Astrocyte of the cerebellum (primary cell): Measurements from ENCODE around the gene DAP3.
"Not testable (repeated sequence)": the region's sequence is repeated elsewhere in the genome, so short reads cannot be mapped to it uniquely, and the experiment has no call there.

ENCODE experiments used
- DNase-seq: peaks from one replicate; pipeline ENCODE4 v3.0.0-alpha.2; 2011; ENCODE audit warnings: low read depth
- H3K4me3 ChIP-seq: 2 replicates; pipeline ENCODE4 v1.5.1; 2011; ENCODE audit warnings: mild to moderate bottlenecking, low read depth, low read length, moderate library complexity
- in situ Hi-C: cut with HindIII; loops from 2 replicates; pipeline ENCODE4 v1.10.0; 2017; ENCODE audit warnings: low sequenced_read_pairs
- TF ChIP-seq, protein P1 (sequence below): IDR thresholded peaks from 2 replicates; pipeline ENCODE4 v1.5.1; 2012; ENCODE audit warnings: low read length, low read depth, moderate library complexity, mild to moderate bottlenecking; ENCODE audit errors: missing control alignments

The DAP3 gene

DNA sequence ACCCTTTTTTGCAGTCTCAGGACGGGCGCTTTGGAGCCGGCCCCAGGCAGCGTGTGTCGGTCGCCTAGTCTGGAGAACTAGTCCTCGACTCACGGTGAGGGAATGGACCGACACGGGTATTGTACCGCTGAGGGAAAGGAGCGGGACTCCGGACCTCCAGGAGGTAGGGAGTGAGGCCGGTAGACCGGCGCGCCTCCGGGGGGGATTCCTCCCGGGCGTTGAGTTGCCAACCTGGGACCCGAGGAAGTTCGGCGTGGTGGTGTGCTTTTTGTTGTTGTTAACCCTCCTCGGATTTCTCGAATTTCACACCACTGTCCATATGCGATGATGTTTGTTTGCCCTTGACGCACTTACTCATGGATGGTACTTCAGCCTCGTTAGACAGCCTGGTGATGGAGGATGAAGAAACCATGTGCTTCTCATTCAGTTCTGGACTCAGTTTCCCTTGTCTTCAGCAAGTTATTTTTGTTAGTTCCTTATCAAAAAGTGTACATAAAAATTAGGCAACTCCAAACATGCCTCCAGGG is at the start of gene DAP3:
Gene DAP3, plus strand, starts transcription at position 11 of the 527 bp plus-strand sequence. CDS start 20,689 bp downstream, outside the sequence.
- DNase-seq = peak; percentile 32
- in situ Hi-C loops = not testable (repeated sequence)
- peak within 1 kb of the TSS; percentile 88 for H3K4me3 ChIP-seq

GRCh38 chr1:155640367-155640766 is 48.5 kb upstream of the DAP3 start:
- in situ Hi-C loops = no loop called here
- H3K4me3 ChIP-seq = no peak overlapping the region
- TF ChIP-seq, protein P1, sequence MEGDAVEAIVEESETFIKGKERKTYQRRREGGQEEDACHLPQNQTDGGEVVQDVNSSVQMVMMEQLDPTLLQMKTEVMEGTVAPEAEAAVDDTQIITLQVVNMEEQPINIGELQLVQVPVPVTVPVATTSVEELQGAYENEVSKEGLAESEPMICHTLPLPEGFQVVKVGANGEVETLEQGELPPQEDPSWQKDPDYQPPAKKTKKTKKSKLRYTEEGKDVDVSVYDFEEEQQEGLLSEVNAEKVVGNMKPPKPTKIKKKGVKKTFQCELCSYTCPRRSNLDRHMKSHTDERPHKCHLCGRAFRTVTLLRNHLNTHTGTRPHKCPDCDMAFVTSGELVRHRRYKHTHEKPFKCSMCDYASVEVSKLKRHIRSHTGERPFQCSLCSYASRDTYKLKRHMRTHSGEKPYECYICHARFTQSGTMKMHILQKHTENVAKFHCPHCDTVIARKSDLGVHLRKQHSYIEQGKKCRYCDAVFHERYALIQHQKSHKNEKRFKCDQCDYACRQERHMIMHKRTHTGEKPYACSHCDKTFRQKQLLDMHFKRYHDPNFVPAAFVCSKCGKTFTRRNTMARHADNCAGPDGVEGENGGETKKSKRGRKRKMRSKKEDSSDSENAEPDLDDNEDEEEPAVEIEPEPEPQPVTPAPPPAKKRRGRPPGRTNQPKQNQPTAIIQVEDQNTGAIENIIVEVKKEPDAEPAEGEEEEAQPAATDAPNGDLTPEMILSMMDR = no peak
- DNase-seq = no peak

DNA sequence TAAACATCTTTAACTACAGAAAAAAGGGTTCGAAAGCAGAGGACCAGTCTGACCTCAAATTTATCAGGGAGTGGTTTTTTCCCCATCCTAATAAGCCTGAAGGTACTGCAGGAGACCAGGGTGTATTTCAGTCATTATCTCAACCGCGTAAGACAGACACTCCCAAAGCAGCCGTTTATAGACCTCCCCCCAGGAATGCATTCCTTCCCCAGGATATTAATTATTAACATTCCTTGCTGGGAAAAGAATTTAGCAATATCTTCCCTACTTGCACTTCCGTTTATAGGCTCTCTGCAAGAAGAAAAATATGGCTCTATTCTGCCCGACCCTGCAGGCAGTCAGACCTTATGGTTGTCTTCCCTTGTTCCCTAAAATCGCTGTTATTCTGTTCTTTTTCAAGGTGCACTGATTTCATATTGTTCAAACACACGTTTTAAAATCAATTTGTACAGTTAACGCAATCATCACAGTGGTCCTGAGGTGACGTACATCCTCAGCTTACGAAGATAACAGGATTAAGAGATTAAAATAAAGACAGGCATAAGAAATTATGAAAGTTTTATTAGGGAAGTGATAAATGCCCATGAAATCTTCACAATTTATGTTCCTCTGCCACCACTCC is 46.2 kb upstream of the DAP3 start:
- DNase-seq, H3K4me3 ChIP-seq, in situ Hi-C loops: not testable (repeated sequence)

- DNase-seq = no peak
- in situ Hi-C loops = no loop called here
- no peak overlapping the region for H3K4me3 ChIP-seq
- TF ChIP-seq, protein P1 = no peak
These were observed 45.7 kb upstream of the DAP3 start for GRCh38 chr1:155643230-155643629.

- DNase-seq = no peak
- no peak overlapping the region for H3K4me3 ChIP-seq
- in situ Hi-C loops = no loop called here
- TF ChIP-seq, protein P1 = no peak
These were observed 43.8 kb upstream of the DAP3 start for GRCh38 chr1:155645034-155645598.

DNA sequence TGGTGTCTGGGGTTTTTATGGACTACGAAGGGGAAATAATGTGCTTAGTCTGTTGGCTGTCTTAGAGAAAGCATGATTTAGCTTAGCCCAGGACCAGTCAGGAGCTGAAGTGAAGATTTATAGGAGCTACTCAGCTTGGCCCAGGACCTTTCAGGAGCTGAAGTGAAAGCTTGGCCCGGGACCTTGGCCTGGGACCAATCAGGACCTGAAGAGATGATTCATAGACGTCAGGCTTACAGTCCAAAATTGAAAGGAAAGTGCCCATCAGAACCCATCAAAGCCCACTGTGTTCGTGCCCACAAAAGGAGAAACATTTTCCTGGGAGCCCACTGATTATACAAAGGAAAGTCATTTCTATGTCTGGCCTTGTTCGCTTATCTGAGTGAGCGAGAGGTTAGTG is 43.2 kb upstream of the DAP3 start:
- DNase-seq = no peak
- in situ Hi-C loops = no loop called here
- TF ChIP-seq, protein P1 = no peak
- H3K4me3 ChIP-seq = no peak overlapping the region

- in situ Hi-C loops = no loop called here
- H3K4me3 ChIP-seq = no peak overlapping the region
- DNase-seq = no peak
- TF ChIP-seq, protein P1 = no peak
These were observed 42.6 kb upstream of the DAP3 start for GRCh38 chr1:155646307-155646706.
